K562 (cell line): ENCODE data around the gene TSEN34. TPM values are rescaled to one million over a fixed set of nuclear protein-coding genes. Genes with fewer than 3 reads are reported as not detected.

Experiments used
- CBFA2T2 ChIP-seq: fragments of 450-650 bp; conservative IDR thresholded peaks from 2 replicates; pipeline ENCODE4 v1.6.1; 2017; ENCODE audit warnings: mild to moderate bottlenecking
- DDX20 ChIP-seq: fragments of 450-650 bp; IDR thresholded peaks from 2 replicates; pipeline ENCODE4 v1.6.1; 2016; ENCODE audit warnings: missing genetic modification characterization, low read depth, mild to moderate bottlenecking, missing compliant biosample characterization, moderate library complexity
- FUS ChIP-seq: fragments of 200-400 bp; formaldehyde crosslinking; optimal IDR thresholded peaks from 2 replicates; pipeline ENCODE3; 2017; ENCODE audit warnings: low read depth, low read length
- GTF2E2 ChIP-seq: fragments of 200-800 bp; sonication (Bioruptor generic); IDR thresholded peaks from 2 replicates; pipeline ENCODE4 v1.6.1; 2016; ENCODE audit warnings: missing genetic modification characterization, missing compliant biosample characterization
- HES1 ChIP-seq: fragments of 450-650 bp; IDR thresholded peaks from 2 replicates; pipeline ENCODE4 v1.6.1; 2016; ENCODE audit warnings: low read depth, mild to moderate bottlenecking, moderate library complexity
- MYC ChIP-seq, 2 experiments: fragments of 250-450 bp in 1 of 2; sonication (Bioruptor Pico) in 1 of 2; IDR thresholded peaks; 2 replicates each; pipeline versions ENCODE4 v1.5.1 to v1.6.1; 2012 to 2021; ENCODE audit warnings: low read depth in 2 of 2, borderline replicate concordance in 1 of 2, improper control_type of control experiment in 1 of 2, low read length in 1 of 2, mild to moderate bottlenecking in 1 of 2, moderate library complexity in 1 of 2
- PHB ChIP-seq: fragments of 250-450 bp; sonication (Bioruptor Pico); IDR thresholded peaks from 2 replicates; pipeline ENCODE4 v1.5.0; 2021
- PREB ChIP-seq: sonication (generic); formaldehyde crosslinking; IDR thresholded peaks from 2 replicates; pipeline ENCODE4 v1.8.1; 2023; ENCODE audit warnings: mild to moderate bottlenecking, missing genetic modification reagents
- RBM39 ChIP-seq: fragments of 200-400 bp; formaldehyde crosslinking; optimal IDR thresholded peaks from 2 replicates; pipeline ENCODE3; 2018; ENCODE audit warnings: low read depth, low read length
- UBTF ChIP-seq, 2 experiments: IDR thresholded peaks; 2 replicates each; pipeline ENCODE4 v1.6.1; 2012; ENCODE audit warnings: improper control_type of control experiment in 2 of 2, low read depth in 2 of 2, low read length in 2 of 2, borderline replicate concordance in 1 of 2
- ZBTB49 ChIP-seq: sonication (generic); formaldehyde crosslinking; IDR thresholded peaks from 2 replicates; pipeline ENCODE4 v1.8.0; 2022; ENCODE audit warnings: missing genetic modification reagents, mild to moderate bottlenecking, borderline replicate concordance
- ZNF280B ChIP-seq: fragments of 250-450 bp; sonication (Bioruptor Pico); IDR thresholded peaks from 2 replicates; pipeline ENCODE4 v1.5.1; 2021; ENCODE audit warnings: mild to moderate bottlenecking
- ZNF518B ChIP-seq: fragments of 250-450 bp; sonication (Bioruptor Pico); IDR thresholded peaks from 2 replicates; pipeline ENCODE4 v1.5.0; 2021; ENCODE audit warnings: mild to moderate bottlenecking, moderate library complexity
- polyA plus RNA-seq, 8 experiments: library from polyadenylated mRNA; depleted of rRNA in 4 of 8; stranded (reverse) in 5 of 8; unstranded in 3 of 8; fragments of >200 nt; fragmentation: Nextera tagmentation in 2 of 8; fragmentation: Illumina TruSeq in 1 of 8; extraction: Ambion mirVana in 2 of 8; extraction: Trizol in 1 of 8; gene quantifications; 2 replicates each; pipeline versions ENCODE4 v1.2.1 to v1.2.3, GENCODE V29; 2011 to 2014; ENCODE audit warnings: inconsistent platforms in 1 of 8, missing spikeins in 1 of 8
- total RNA-seq, 7 experiments: library from RNA; depleted of rRNA in 6 of 7; stranded (reverse); fragments of >200 nt in 6 of 7; fragmentation: Illumina TruSeq in 2 of 7; extraction: Trizol in 2 of 7; gene quantifications; 2 replicates each; pipeline versions ENCODE4 v1.2.1 to v1.2.3, GENCODE V29; 2011 to 2021; ENCODE audit warnings: low replicate concordance in 1 of 7

Gene TSEN34
- total and polyA plus RNA-seq, 9 of the 15 experiments (the other 6 are each of a cell fraction or from before 2014, with no cell fraction given), result 3.1 to 57.6 (median 29.5) TPM

- no peak for TF ChIP-seq UBTF (IDR thresholded peaks at IDR 0.05; ENCODE audit: borderline replicate concordance in 1 of 2, low read depth in 2 of 2, low read length in 2 of 2)
- TF ChIP-seq HES1, result peak; percentile 96
- TF ChIP-seq MYC (IDR thresholded peaks at IDR 0.05; ENCODE audit: low read depth, low read length), result peak; percentile 97
- TF ChIP-seq MYC (CRISPR knock-in tag; IDR thresholded peaks at IDR 0.05; ENCODE audit: borderline replicate concordance, low read depth), result peak; percentile 36; the same call in 1 of the 2 replicates
- TF ChIP-seq PREB (CRISPR knock-in tag), result no peak
- TF ChIP-seq PHB, result no peak
- no peak for TF ChIP-seq GTF2E2
- TF ChIP-seq CBFA2T2, result peak; percentile 87
- no peak for TF ChIP-seq DDX20 (tag)
- TF ChIP-seq RBM39, result no peak
- no peak for TF ChIP-seq ZBTB49
- TF ChIP-seq ZNF280B (CRISPR knock-in tag), result no peak
- no peak for TF ChIP-seq FUS
- no peak for TF ChIP-seq ZNF518B (CRISPR knock-in tag)
Measured at GRCh38 chr19:54207983-54208783, 17.1 kb downstream of the TSEN34 start (continued).
